SK-N-SH (cell line): ENCODE data around the gene CFAP65. TPM values are rescaled to one million over a fixed set of nuclear protein-coding genes. Genes with fewer than 3 reads are reported as not detected.

Experiments used
- CTCF ChIA-PET: fragments of 300-600, 350-600 bp; formaldehyde crosslinking; extraction: SDS; loops from one replicate; lab custom pipeline; 2021; lab: Yijun Ruan, JAX
- POLR2A ChIA-PET: fragments of 350-600 bp; sonication (Branson Sonifier 250); formaldehyde crosslinking; extraction: SDS; loops from one replicate; lab custom pipeline; 2020; ENCODE audit warnings: antibody characterized with exemption, inconsistent platforms; lab: Yijun Ruan, JAX
- DNase-seq: peaks from one replicate; pipeline ENCODE4 v3.0.0; 2012
- H2AFZ ChIP-seq: fragments of 200-600 bp; sonication (generic); 2 replicates; pipeline ENCODE4 v1.8.1; 2016; ENCODE audit warnings: antibody characterized with exemption, mild to moderate bottlenecking, low read depth
- H3F3A ChIP-seq: fragments of 200-600 bp; sonication (generic); replicated peaks from 2 replicates; pipeline ENCODE3; 2016; ENCODE audit warnings: antibody characterized with exemption, mild to moderate bottlenecking; ENCODE audit not compliant: insufficient read depth
- H3K27ac ChIP-seq, 2 experiments: fragments of 200-500 bp in 1 of 2; fragments of 200-600 bp in 1 of 2; sonication (Bioruptor generic) in 1 of 2; sonication (generic), shearing (Covaris generic) in 1 of 2; 2 replicates each; pipeline versions ENCODE4 v1.5.1 to v1.6.1; 2014 to 2016; ENCODE audit warnings: low read depth in 2 of 2, inconsistent platforms in 1 of 2, low read length in 1 of 2, mild to moderate bottlenecking in 1 of 2, mixed read lengths in 1 of 2
- H3K27me3 ChIP-seq: fragments of 200-600 bp; sonication (generic), shearing (Covaris generic); 2 replicates; pipeline ENCODE4 v1.6.1; 2016; ENCODE audit warnings: mixed run types; ENCODE audit not compliant: insufficient read depth
- H3K36me3 ChIP-seq, 2 experiments: fragments of 200-500 bp in 1 of 2; fragments of 200-600 bp in 1 of 2; sonication (Bioruptor generic) in 1 of 2; sonication (generic) in 1 of 2; replicated peaks in 1 of 2; 2 replicates each; pipeline versions ENCODE3 to v1.5.1; 2014 to 2016; ENCODE audit warnings: low read length in 1 of 2, mild to moderate bottlenecking in 1 of 2; ENCODE audit not compliant: insufficient read depth in 2 of 2, control insufficient read depth in 1 of 2
- H3K4me1 ChIP-seq, 2 experiments: fragments of 200-500 bp in 1 of 2; fragments of 200-600 bp in 1 of 2; sonication (Bioruptor generic) in 1 of 2; sonication (generic), shearing (Covaris generic) in 1 of 2; 2 replicates each; pipeline versions ENCODE4 v1.5.1 to v1.6.1; 2014 to 2016; ENCODE audit warnings: low read depth in 1 of 2, low read length in 1 of 2, mixed run types in 1 of 2; ENCODE audit not compliant: insufficient read depth in 2 of 2, control insufficient read depth in 1 of 2
- H3K4me2 ChIP-seq: fragments of 200-600 bp; sonication (generic), shearing (Covaris generic); 2 replicates; pipeline ENCODE4 v1.6.1; 2017; ENCODE audit warnings: mixed run types
- H3K4me3 ChIP-seq, 2 experiments: fragments of 200-500 bp in 1 of 2; fragments of 200-600 bp in 1 of 2; sonication (Bioruptor generic) in 1 of 2; sonication (generic), shearing (Covaris generic) in 1 of 2; 2 replicates each; pipeline versions ENCODE4 v1.5.1 to v1.8.1; 2014 to 2016; ENCODE audit warnings: low read depth in 2 of 2, inconsistent platforms in 1 of 2, low read length in 1 of 2, mild to moderate bottlenecking in 1 of 2, mixed read lengths in 1 of 2, moderate library complexity in 1 of 2
- H3K79me2 ChIP-seq: fragments of 200-600 bp; sonication (generic); 2 replicates; pipeline ENCODE4 v1.8.1; 2017; ENCODE audit warnings: mild to moderate bottlenecking; ENCODE audit not compliant: insufficient read depth
- H3K9ac ChIP-seq: fragments of 200-600 bp; sonication (generic); 2 replicates; pipeline ENCODE4 v1.6.1; 2017; ENCODE audit warnings: mixed run types
- H3K9me2 ChIP-seq: fragments of 200-600 bp; sonication (generic); 2 replicates; pipeline ENCODE4 v1.6.1; 2017; ENCODE audit warnings: mixed run types
- H3K9me3 ChIP-seq: fragments of 200-600 bp; sonication (generic); 2 replicates; pipeline ENCODE4 v1.6.1; 2017; ENCODE audit warnings: mixed run types, mild to moderate bottlenecking, moderate library complexity
- H4K20me1 ChIP-seq: fragments of 200-600 bp; sonication (generic); 2 replicates; pipeline ENCODE4 v1.6.1; 2017; ENCODE audit warnings: mild to moderate bottlenecking, mixed run types; ENCODE audit not compliant: insufficient read depth
- CHD2 ChIP-seq: fragments of 150-350 bp; IDR thresholded peaks from 2 replicates; pipeline ENCODE4 v1.6.1; 2018; ENCODE audit warnings: low read length; ENCODE audit not compliant: partially characterized antibody
- ELF1 ChIP-seq: IDR thresholded peaks from 2 replicates; pipeline ENCODE4 v1.4.0; 2012
- EP300 ChIP-seq, 2 experiments: IDR thresholded peaks; 2 replicates each; pipeline versions ENCODE4 v1.4.0 to v1.6.1; 2012; ENCODE audit warnings: borderline replicate concordance in 1 of 2, low read depth in 1 of 2, low read length in 1 of 2
- EZH2phosphoT487 ChIP-seq: fragments of 200-600 bp; sonication (generic); IDR thresholded peaks from 2 replicates; pipeline ENCODE4 v1.6.1; 2017; ENCODE audit warnings: low read depth, mixed run types, mild to moderate bottlenecking, antibody characterized with exemption, moderate library complexity, borderline replicate concordance
- FOSL2 ChIP-seq: IDR thresholded peaks from 2 replicates; pipeline ENCODE4 v1.4.0; 2012; ENCODE audit warnings: low read depth, mild to moderate bottlenecking, moderate library complexity, borderline replicate concordance
- FOXM1 ChIP-seq: IDR thresholded peaks from 2 replicates; pipeline ENCODE4 v1.4.0; 2012; ENCODE audit warnings: low read depth, mild to moderate bottlenecking
- GABPA ChIP-seq: IDR thresholded peaks from 2 replicates; pipeline ENCODE4 v1.4.0; 2012; ENCODE audit warnings: low read depth, mild to moderate bottlenecking
- JUND ChIP-seq: IDR thresholded peaks from 2 replicates; pipeline ENCODE4 v1.4.0; 2012
- MEF2A ChIP-seq: IDR thresholded peaks from 2 replicates; pipeline ENCODE4 v1.4.0; 2012; ENCODE audit warnings: low read depth, borderline replicate concordance
- MXI1 ChIP-seq: IDR thresholded peaks from 2 replicates; pipeline ENCODE4 v1.6.1; 2012; ENCODE audit warnings: mild to moderate bottlenecking, low read depth, low read length, improper control_type of control experiment
- NFIC ChIP-seq: IDR thresholded peaks from 2 replicates; pipeline ENCODE4 v1.4.0; 2012; ENCODE audit warnings: borderline replicate concordance
- NRF1 ChIP-seq: IDR thresholded peaks from 2 replicates; pipeline ENCODE4 v1.6.1; 2012; ENCODE audit warnings: low read depth, mild to moderate bottlenecking, low read length
- POLR2AphosphoS5 ChIP-seq: IDR thresholded peaks from 2 replicates; pipeline ENCODE4 v1.6.1; 2012; ENCODE audit warnings: low read depth, low read length
- RAD21 ChIP-seq: IDR thresholded peaks from 2 replicates; pipeline ENCODE4 v1.6.1; 2012; ENCODE audit warnings: mild to moderate bottlenecking, low read length
- RCOR1 ChIP-seq: fragments of 150-350 bp; IDR thresholded peaks from 2 replicates; pipeline ENCODE4 v1.6.1; 2017; ENCODE audit warnings: antibody characterized with exemption, low read length
- RXRA ChIP-seq: IDR thresholded peaks from 2 replicates; pipeline ENCODE4 v1.4.0; 2012; ENCODE audit warnings: low read depth, mild to moderate bottlenecking, borderline replicate concordance
- SIN3A ChIP-seq: IDR thresholded peaks from 2 replicates; pipeline ENCODE4 v1.6.1; 2012; ENCODE audit warnings: low read depth, mild to moderate bottlenecking, low read length, moderate library complexity, borderline replicate concordance
- SMC3 ChIP-seq: IDR thresholded peaks from 2 replicates; pipeline ENCODE4 v1.6.1; 2012; ENCODE audit warnings: low read depth, low read length, improper control_type of control experiment
- TCF12 ChIP-seq: IDR thresholded peaks from 2 replicates; pipeline ENCODE4 v1.4.0; 2012
- TEAD4 ChIP-seq: IDR thresholded peaks from 2 replicates; pipeline ENCODE4 v1.4.0; 2012; ENCODE audit warnings: mild to moderate bottlenecking, borderline replicate concordance; ENCODE audit not compliant: insufficient read depth
- WGBS: methylation state at CpG from one replicate; pipeline ENCODE4 v1.1.6; 2017; ENCODE audit warnings: low lambda C conversion rate; 5-methylcytosine and 5-hydroxymethylcytosine counted together
- polyA plus RNA-seq, 3 experiments: library from polyadenylated mRNA; depleted of rRNA; stranded (reverse); fragments of >200 nt; gene quantifications; 2 replicates each; pipeline ENCODE4 v1.2.3, GENCODE V29; 2012
- TF ChIP-seq, protein P1 (sequence below): IDR thresholded peaks from 2 replicates; pipeline ENCODE4; 2012
- TF ChIP-seq, protein P2 (sequence below): fragments of 150-350 bp; IDR thresholded peaks from 2 replicates; pipeline ENCODE4 v1.6.1; 2016; ENCODE audit warnings: mild to moderate bottlenecking, low read depth, low read length
- TF ChIP-seq, protein P3 (sequence below): IDR thresholded peaks from 2 replicates; pipeline ENCODE4 v1.4.0; 2012; ENCODE audit warnings: low read depth
- TF ChIP-seq, protein P4 (sequence below): IDR thresholded peaks from 2 replicates; pipeline ENCODE4 v1.4.0; 2012; ENCODE audit warnings: low read depth, borderline replicate concordance

Gene CFAP65
- polyA plus RNA-seq, 1 of the 3 experiments (the other 2 are of a cell fraction): 0.95 TPM

DNA sequence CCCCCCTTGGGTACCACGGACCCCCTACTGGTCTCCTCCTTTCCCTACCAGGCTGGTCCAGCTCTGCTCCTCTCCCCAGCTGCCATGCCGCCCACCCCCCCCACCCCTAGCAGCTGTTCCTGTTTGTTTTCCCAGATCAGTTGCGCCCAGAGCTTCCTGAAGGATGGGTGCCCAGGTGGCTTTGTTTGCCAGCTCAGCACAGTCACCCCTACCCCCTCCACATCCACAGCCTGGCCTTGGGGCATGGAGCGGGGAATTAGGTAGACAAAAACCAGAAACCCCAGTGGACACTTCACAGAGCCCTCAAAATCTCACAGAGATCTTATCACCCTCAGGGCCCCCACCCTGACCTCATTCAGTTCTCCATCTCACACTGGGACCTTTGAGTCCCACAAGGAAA lies 44.4 kb downstream of the CFAP65 start (continued):
- TF ChIP-seq, protein P1, sequence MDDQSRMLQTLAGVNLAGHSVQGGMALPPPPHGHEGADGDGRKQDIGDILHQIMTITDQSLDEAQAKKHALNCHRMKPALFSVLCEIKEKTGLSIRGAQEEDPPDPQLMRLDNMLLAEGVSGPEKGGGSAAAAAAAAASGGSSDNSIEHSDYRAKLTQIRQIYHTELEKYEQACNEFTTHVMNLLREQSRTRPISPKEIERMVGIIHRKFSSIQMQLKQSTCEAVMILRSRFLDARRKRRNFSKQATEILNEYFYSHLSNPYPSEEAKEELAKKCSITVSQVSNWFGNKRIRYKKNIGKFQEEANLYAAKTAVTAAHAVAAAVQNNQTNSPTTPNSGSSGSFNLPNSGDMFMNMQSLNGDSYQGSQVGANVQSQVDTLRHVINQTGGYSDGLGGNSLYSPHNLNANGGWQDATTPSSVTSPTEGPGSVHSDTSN: no peak
- peak; percentile 89 for TF ChIP-seq CHD2
- TF ChIP-seq EZH2phosphoT487: no peak
- TF ChIP-seq, protein P2, sequence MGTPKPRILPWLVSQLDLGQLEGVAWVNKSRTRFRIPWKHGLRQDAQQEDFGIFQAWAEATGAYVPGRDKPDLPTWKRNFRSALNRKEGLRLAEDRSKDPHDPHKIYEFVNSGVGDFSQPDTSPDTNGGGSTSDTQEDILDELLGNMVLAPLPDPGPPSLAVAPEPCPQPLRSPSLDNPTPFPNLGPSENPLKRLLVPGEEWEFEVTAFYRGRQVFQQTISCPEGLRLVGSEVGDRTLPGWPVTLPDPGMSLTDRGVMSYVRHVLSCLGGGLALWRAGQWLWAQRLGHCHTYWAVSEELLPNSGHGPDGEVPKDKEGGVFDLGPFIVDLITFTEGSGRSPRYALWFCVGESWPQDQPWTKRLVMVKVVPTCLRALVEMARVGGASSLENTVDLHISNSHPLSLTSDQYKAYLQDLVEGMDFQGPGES: no peak
- TF ChIP-seq RAD21: no peak
- TF ChIP-seq SMC3: no peak
- TF ChIP-seq GABPA: no peak
- no peak for TF ChIP-seq JUND
- peak; percentile 87 for TF ChIP-seq RCOR1

DNA sequence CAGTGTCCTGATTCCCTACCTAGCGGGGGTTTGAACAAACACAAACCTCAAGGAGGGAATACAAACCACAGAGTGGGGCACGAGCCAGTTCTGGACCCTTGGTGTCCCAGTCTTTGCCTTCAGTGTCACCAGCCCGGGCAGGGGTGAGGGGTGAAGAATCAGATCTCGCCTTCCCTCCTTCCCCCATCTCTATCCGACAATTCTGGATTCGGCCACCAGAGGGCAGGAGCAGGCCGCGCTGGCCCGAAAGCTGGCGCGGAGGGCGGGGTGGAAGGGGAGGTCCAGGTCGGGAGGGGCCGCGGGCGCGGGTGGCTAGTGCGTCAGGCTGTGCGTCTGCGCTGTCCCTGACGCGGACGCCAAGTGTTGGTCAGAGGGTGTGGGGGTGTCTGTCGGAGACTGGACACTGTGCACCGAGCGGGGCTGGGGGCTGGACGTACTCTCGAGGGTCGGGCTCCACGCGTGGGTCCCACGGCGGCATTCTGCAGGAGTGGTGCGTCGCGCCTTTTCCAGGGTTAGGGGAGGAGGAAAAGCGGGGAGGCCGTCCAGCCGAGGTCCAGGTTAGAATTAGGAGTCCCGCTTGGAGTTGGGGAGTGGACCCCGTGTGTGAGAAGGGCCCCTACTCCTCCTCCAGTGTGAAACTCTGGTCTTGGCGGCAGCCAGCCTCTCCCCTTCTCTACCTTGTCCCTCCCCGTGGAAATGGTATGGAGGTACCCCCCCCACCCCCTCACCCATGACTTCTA lies 45.2 kb downstream of the CFAP65 start:
- Histone ChIP-seq H2AFZ (peak overlapping the region; percentile 83; the same call in 1 of the 2 replicates), H3K9me3 (no peaks in the 10 kb centered on the region), H3K4me3 (peak overlapping the region; percentile 57 to 61), H3F3A (no peaks in the 10 kb centered on the region), H3K27me3 (no peaks in the 10 kb centered on the region), H3K4me2 (peak overlapping the region; percentile 73), H3K27ac (peak overlapping the region in 1 of 2 experiments; percentile 99; a peak in 2 of 4 replicates), H3K36me3 (no peaks in the 10 kb centered on the region), H3K4me1 (peaks cover 0 to 61% of the 10 kb centered on the region in 2 experiments; a peak in 2 of 4 replicates), H3K9ac (0 out of 2 replicates have a peak overlapping the region, but pooled peaks have one; percentile 20), H3K9me2 (no peaks in the 10 kb centered on the region), H3K79me2 (no peaks in the 10 kb centered on the region), H4K20me1 (no peaks in the 10 kb centered on the region)
- ChIA-PET POLR2A (interaction anchor here (0.6 to 6.8 kb wide), 16 partner anchors 9 to 524 kb away, joined by 3 to 89 read pairs (median 4); partner anchors contain the start of genes CDK5R2 and FEV), CTCF (interaction anchor here (0.5 to 12.8 kb wide), 40 partner anchors 8 to 282 kb away, joined by 3 to 258 read pairs (median 6); partner anchors contain the start of genes ABCB6, CFAP65, FEV and NHEJ1)
- DNase-seq: peak; percentile 96
- WGBS: 16% methylated on average over 19 of the region's 43 CpGs
- TF ChIP-seq NFIC: no peak
- TF ChIP-seq SIN3A: no peak
- no peak for TF ChIP-seq TCF12
- no peak for TF ChIP-seq MEF2A
- TF ChIP-seq, protein P3, sequence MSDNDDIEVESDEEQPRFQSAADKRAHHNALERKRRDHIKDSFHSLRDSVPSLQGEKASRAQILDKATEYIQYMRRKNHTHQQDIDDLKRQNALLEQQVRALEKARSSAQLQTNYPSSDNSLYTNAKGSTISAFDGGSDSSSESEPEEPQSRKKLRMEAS: no peak
- TF ChIP-seq FOSL2: no peak
- TF ChIP-seq NRF1: no peak; the same call in 1 of the 2 replicates
- TF ChIP-seq TEAD4: no peak
- TF ChIP-seq GABPA: no peak
- no peak for TF ChIP-seq EZH2phosphoT487
- TF ChIP-seq EP300 (IDR thresholded peaks at IDR 0.05; ENCODE audit: borderline replicate concordance in 1 of 2, low read depth in 1 of 2, low read length in 1 of 2): 0 out of 4 replicates have a peak, but pooled peaks of 1 of the 2 experiments have one; percentile 24
- TF ChIP-seq, protein P1: no peak
- TF ChIP-seq POLR2AphosphoS5: peak; percentile 35; the same call in 1 of the 2 replicates
- TF ChIP-seq SMC3: peak; percentile 91
- TF ChIP-seq RAD21: peak; percentile 96
- no peak for TF ChIP-seq JUND
- TF ChIP-seq ELF1: no peak
- TF ChIP-seq MXI1: peak; percentile 61; the same call in 1 of the 2 replicates
- no peak for TF ChIP-seq RXRA
- TF ChIP-seq FOXM1: no peak
- TF ChIP-seq, protein P4, sequence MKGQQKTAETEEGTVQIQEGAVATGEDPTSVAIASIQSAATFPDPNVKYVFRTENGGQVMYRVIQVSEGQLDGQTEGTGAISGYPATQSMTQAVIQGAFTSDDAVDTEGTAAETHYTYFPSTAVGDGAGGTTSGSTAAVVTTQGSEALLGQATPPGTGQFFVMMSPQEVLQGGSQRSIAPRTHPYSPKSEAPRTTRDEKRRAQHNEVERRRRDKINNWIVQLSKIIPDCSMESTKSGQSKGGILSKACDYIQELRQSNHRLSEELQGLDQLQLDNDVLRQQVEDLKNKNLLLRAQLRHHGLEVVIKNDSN: no peak
